ENCODE results near the gene CWH43.
"Not testable (repeated sequence)": the region's sequence is repeated elsewhere in the genome, so short reads cannot be mapped to it uniquely, and the experiment has no call there.

Gene CWH43

GRCh38 chr4:48949518-48950219, 36.4 kb upstream of the CWH43 start:
- DNase-seq (ENCODE audit: insufficient read length, low spot score) (no peak), FAIRE-seq (no peak)

GRCh38 chr4:48954314-48954713, 31.8 kb upstream of the CWH43 start:
- DNase-seq (ENCODE audit: insufficient read length, low spot score) (no peak), FAIRE-seq (no peak)
- TF ChIP-seq POLR2AphosphoS5 (IDR thresholded peaks at IDR 0.05; ENCODE audit: low read depth, low read length) (no peak), POU2F2 (IDR thresholded peaks at IDR 0.05; ENCODE audit: low read depth, low read length) (no peak), SPI1 (IDR thresholded peaks at IDR 0.05; ENCODE audit: low read depth, low read length) (no peak), TAF1 (IDR thresholded peaks at IDR 0.05; ENCODE audit: low read depth, low read length) (no peak), PAX5 (IDR thresholded peaks at IDR 0.05; ENCODE audit: insufficient read depth, low read length, severe bottlenecking) (no peak), POLR2A (IDR thresholded peaks at IDR 0.05; ENCODE audit: low read depth, low read length) (no peak)

More at GRCh38 chr4:48949518-48950219, 36.4 kb upstream of the CWH43 start:
- TF ChIP-seq TAF1 (IDR thresholded peaks at IDR 0.05; ENCODE audit: low read depth, low read length) (no peak), PAX5 (IDR thresholded peaks at IDR 0.05; ENCODE audit: insufficient read depth, low read length, severe bottlenecking) (no peak), POU2F2 (IDR thresholded peaks at IDR 0.05; ENCODE audit: low read depth, low read length) (no peak), SPI1 (IDR thresholded peaks at IDR 0.05; ENCODE audit: low read depth, low read length) (no peak), POLR2AphosphoS5 (IDR thresholded peaks at IDR 0.05; ENCODE audit: low read depth, low read length) (no peak), POLR2A (IDR thresholded peaks at IDR 0.05; ENCODE audit: low read depth, low read length) (no peak)

- not testable (repeated sequence) for DNase-seq (ENCODE audit: insufficient read length, low spot score)
Measured at GRCh38 chr4:48957366-48957765, 28.7 kb upstream of the CWH43 start.

GRCh38 chr4:48958582-48958981, 27.5 kb upstream of the CWH43 start:
- no peak for TF ChIP-seq PAX5 (IDR thresholded peaks at IDR 0.05; ENCODE audit: insufficient read depth, low read length, severe bottlenecking)
- no peak for TF ChIP-seq SPI1 (IDR thresholded peaks at IDR 0.05; ENCODE audit: low read depth, low read length)
- TF ChIP-seq POLR2AphosphoS5 (IDR thresholded peaks at IDR 0.05; ENCODE audit: low read depth, low read length) = no peak
- no peak for TF ChIP-seq TAF1 (IDR thresholded peaks at IDR 0.05; ENCODE audit: low read depth, low read length)
- no peak for TF ChIP-seq POU2F2 (IDR thresholded peaks at IDR 0.05; ENCODE audit: low read depth, low read length)
- no peak for TF ChIP-seq POLR2A (IDR thresholded peaks at IDR 0.05; ENCODE audit: low read depth, low read length)
- DNase-seq (ENCODE audit: insufficient read length, low spot score) (no peak), FAIRE-seq (no peak)

More at GRCh38 chr4:48957366-48957765, 28.7 kb upstream of the CWH43 start:
- not testable (repeated sequence) for FAIRE-seq

- DNase-seq (ENCODE audit: insufficient read length, low spot score) (no peak), FAIRE-seq (no peak)
- TF ChIP-seq PAX5 (IDR thresholded peaks at IDR 0.05; ENCODE audit: insufficient read depth, low read length, severe bottlenecking) = no peak
- TF ChIP-seq TAF1 (IDR thresholded peaks at IDR 0.05; ENCODE audit: low read depth, low read length) = no peak
- TF ChIP-seq POLR2AphosphoS5 (IDR thresholded peaks at IDR 0.05; ENCODE audit: low read depth, low read length) = no peak
- no peak for TF ChIP-seq SPI1 (IDR thresholded peaks at IDR 0.05; ENCODE audit: low read depth, low read length)
- no peak for TF ChIP-seq POLR2A (IDR thresholded peaks at IDR 0.05; ENCODE audit: low read depth, low read length)
- TF ChIP-seq POU2F2 (IDR thresholded peaks at IDR 0.05; ENCODE audit: low read depth, low read length) = no peak
Measured at GRCh38 chr4:48960988-48961635, 25.0 kb upstream of the CWH43 start.

GRCh38 chr4:48962636-48963035, 23.4 kb upstream of the CWH43 start:
- FAIRE-seq = no peak
- DNase-seq (ENCODE audit: insufficient read length, low spot score) = no peak
- no peak for TF ChIP-seq TAF1 (IDR thresholded peaks at IDR 0.05; ENCODE audit: low read depth, low read length)

- TF ChIP-seq POLR2AphosphoS5 (IDR thresholded peaks at IDR 0.05; ENCODE audit: low read depth, low read length) (no peak), PAX5 (IDR thresholded peaks at IDR 0.05; ENCODE audit: insufficient read depth, low read length, severe bottlenecking) (no peak), SPI1 (IDR thresholded peaks at IDR 0.05; ENCODE audit: low read depth, low read length) (no peak), POU2F2 (IDR thresholded peaks at IDR 0.05; ENCODE audit: low read depth, low read length) (no peak; the same call in 1 of the 2 replicates), POLR2A (IDR thresholded peaks at IDR 0.05; ENCODE audit: low read depth, low read length) (no peak), TAF1 (IDR thresholded peaks at IDR 0.05; ENCODE audit: low read depth, low read length) (no peak)
- peak; percentile 97 for FAIRE-seq
- DNase-seq (ENCODE audit: insufficient read length, low spot score) = no peak
Measured at GRCh38 chr4:48963042-48963679, 22.9 kb upstream of the CWH43 start.

- TF ChIP-seq PAX5 (IDR thresholded peaks at IDR 0.05; ENCODE audit: insufficient read depth, low read length, severe bottlenecking) (no peak), SPI1 (IDR thresholded peaks at IDR 0.05; ENCODE audit: low read depth, low read length) (no peak), POLR2A (IDR thresholded peaks at IDR 0.05; ENCODE audit: low read depth, low read length) (no peak), POU2F2 (IDR thresholded peaks at IDR 0.05; ENCODE audit: low read depth, low read length) (no peak), TAF1 (IDR thresholded peaks at IDR 0.05; ENCODE audit: low read depth, low read length) (no peak), POLR2AphosphoS5 (IDR thresholded peaks at IDR 0.05; ENCODE audit: low read depth, low read length) (no peak)
- DNase-seq (ENCODE audit: insufficient read length, low spot score) (no peak), FAIRE-seq (no peak)
Measured at GRCh38 chr4:48967101-48967500, 19.0 kb upstream of the CWH43 start.

GRCh38 chr4:48967631-48968030, 18.4 kb upstream of the CWH43 start:
- DNase-seq (ENCODE audit: insufficient read length, low spot score) = no peak
- FAIRE-seq = no peak
- no peak for TF ChIP-seq PAX5 (IDR thresholded peaks at IDR 0.05; ENCODE audit: insufficient read depth, low read length, severe bottlenecking)
- no peak for TF ChIP-seq POU2F2 (IDR thresholded peaks at IDR 0.05; ENCODE audit: low read depth, low read length)
- TF ChIP-seq POLR2A (IDR thresholded peaks at IDR 0.05; ENCODE audit: low read depth, low read length) = no peak
- TF ChIP-seq SPI1 (IDR thresholded peaks at IDR 0.05; ENCODE audit: low read depth, low read length) = no peak
- no peak for TF ChIP-seq TAF1 (IDR thresholded peaks at IDR 0.05; ENCODE audit: low read depth, low read length)
- no peak for TF ChIP-seq POLR2AphosphoS5 (IDR thresholded peaks at IDR 0.05; ENCODE audit: low read depth, low read length)

Data from GM12891 (cell line).